ENCODE measurements around the gene CD151. TPM values are rescaled to one million over a fixed set of nuclear protein-coding genes. Genes with fewer than 3 reads are reported as not detected.
A peak's percentile ranks its signal among the peaks of the same experiment; 100 is the strongest.

Gene CD151
- total RNA-seq, 1 experiment from 2014 or later, result 296 TPM

DNA sequence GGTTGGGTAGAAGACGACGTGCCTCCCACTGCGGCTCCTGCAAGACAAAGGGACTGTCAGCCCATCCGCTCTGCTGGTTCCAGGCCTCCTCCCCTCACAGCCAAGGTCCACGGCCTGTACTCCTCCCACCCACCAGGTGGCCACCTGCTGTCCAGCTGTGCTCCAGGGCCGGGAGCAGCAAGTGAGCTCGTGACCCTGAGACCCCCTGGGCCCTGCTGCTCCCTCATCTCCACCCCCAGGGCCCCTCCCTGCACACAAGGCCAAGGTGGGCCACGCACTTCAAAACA lies 37.3 kb downstream of the CD151 start:
- BruUV-seq (replicated peaks), result no TSS peak
- H3K4me3 ChIP-seq (replicated peaks in 1 of 2; ENCODE audit: low read depth in 1 of 2, low read length in 2 of 2), result no peak overlapping the region
- TF ChIP-seq, protein P1, sequence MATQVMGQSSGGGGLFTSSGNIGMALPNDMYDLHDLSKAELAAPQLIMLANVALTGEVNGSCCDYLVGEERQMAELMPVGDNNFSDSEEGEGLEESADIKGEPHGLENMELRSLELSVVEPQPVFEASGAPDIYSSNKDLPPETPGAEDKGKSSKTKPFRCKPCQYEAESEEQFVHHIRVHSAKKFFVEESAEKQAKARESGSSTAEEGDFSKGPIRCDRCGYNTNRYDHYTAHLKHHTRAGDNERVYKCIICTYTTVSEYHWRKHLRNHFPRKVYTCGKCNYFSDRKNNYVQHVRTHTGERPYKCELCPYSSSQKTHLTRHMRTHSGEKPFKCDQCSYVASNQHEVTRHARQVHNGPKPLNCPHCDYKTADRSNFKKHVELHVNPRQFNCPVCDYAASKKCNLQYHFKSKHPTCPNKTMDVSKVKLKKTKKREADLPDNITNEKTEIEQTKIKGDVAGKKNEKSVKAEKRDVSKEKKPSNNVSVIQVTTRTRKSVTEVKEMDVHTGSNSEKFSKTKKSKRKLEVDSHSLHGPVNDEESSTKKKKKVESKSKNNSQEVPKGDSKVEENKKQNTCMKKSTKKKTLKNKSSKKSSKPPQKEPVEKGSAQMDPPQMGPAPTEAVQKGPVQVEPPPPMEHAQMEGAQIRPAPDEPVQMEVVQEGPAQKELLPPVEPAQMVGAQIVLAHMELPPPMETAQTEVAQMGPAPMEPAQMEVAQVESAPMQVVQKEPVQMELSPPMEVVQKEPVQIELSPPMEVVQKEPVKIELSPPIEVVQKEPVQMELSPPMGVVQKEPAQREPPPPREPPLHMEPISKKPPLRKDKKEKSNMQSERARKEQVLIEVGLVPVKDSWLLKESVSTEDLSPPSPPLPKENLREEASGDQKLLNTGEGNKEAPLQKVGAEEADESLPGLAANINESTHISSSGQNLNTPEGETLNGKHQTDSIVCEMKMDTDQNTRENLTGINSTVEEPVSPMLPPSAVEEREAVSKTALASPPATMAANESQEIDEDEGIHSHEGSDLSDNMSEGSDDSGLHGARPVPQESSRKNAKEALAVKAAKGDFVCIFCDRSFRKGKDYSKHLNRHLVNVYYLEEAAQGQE (IDR thresholded peaks at IDR 0.05; ENCODE audit: low read depth), result no peak
- TF ChIP-seq, protein P2, sequence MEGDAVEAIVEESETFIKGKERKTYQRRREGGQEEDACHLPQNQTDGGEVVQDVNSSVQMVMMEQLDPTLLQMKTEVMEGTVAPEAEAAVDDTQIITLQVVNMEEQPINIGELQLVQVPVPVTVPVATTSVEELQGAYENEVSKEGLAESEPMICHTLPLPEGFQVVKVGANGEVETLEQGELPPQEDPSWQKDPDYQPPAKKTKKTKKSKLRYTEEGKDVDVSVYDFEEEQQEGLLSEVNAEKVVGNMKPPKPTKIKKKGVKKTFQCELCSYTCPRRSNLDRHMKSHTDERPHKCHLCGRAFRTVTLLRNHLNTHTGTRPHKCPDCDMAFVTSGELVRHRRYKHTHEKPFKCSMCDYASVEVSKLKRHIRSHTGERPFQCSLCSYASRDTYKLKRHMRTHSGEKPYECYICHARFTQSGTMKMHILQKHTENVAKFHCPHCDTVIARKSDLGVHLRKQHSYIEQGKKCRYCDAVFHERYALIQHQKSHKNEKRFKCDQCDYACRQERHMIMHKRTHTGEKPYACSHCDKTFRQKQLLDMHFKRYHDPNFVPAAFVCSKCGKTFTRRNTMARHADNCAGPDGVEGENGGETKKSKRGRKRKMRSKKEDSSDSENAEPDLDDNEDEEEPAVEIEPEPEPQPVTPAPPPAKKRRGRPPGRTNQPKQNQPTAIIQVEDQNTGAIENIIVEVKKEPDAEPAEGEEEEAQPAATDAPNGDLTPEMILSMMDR (IDR thresholded peaks at IDR 0.05 in 2 of 3, conservative IDR thresholded peaks at IDR 0.05 in 1 of 3; ENCODE audit: borderline replicate concordance in 1 of 3, insufficient read depth in 1 of 3, low read depth in 2 of 3, low read length in 2 of 3), result peak in 2 of 3 experiments; percentile 19 to 25; a peak in 2 of 6 replicates
- no peak for TF ChIP-seq ZNF274 (IDR thresholded peaks at IDR 0.05; ENCODE audit: low read depth, low read length)
- H3K27ac ChIP-seq (ENCODE audit: low read depth, low read length), result no peak overlapping the region
- no peak overlapping the region for H3K4me2 ChIP-seq (ENCODE audit: low read length)
- no peaks in the 10 kb centered on the region for H3K27me3 ChIP-seq (ENCODE audit: insufficient read depth, low read length)
- DNase-seq (ENCODE audit: low read depth, low spot score), result no peak
- no peaks in the 10 kb centered on the region for H4K20me1 ChIP-seq (ENCODE audit: insufficient read depth)
- H3K36me3 ChIP-seq (ENCODE audit: control insufficient read depth in 1 of 2, insufficient read depth in 2 of 2, low read length in 2 of 2), result no peaks in the 10 kb centered on the region
- no peak overlapping the region for H2AFZ ChIP-seq (ENCODE audit: low read depth, low read length, poor library complexity, severe bottlenecking)
- ChIA-PET POLR2A (no interaction called here), RAD21 (ENCODE audit: low non-redundant PET in 1 of 2, low total read pairs in 2 of 2, uncharacterized antibody in 2 of 2, unreplicated experiment in 2 of 2) (no interaction called here), CTCF (no interaction called here)
- no peaks in the 10 kb centered on the region for H3K79me2 ChIP-seq (ENCODE audit: insufficient read depth, low read length)
- H3K9me3 ChIP-seq (ENCODE audit: control insufficient read depth in 1 of 2, insufficient read depth in 1 of 2, low read depth in 1 of 2, low read length in 2 of 2), result no peaks in the 10 kb centered on the region
- intact Hi-C loops (cut with micrococcal nuclease), result loop anchor here (10.0 kb wide), 1 partner anchor 185 kb away; no protein-coding TSS in a partner anchor
- H3K4me1 ChIP-seq (ENCODE audit: control insufficient read depth in 1 of 2, insufficient read depth in 2 of 2, low read length in 2 of 2), result peaks cover 0 to 35% of the 10 kb centered on the region in 2 experiments; a peak in 2 of 4 replicates
- peak; percentile 21; the same call in 1 of the 2 replicates for ATAC-seq
- no peak overlapping the region for H3K9ac ChIP-seq (ENCODE audit: low read length)
- no peaks in the 10 kb centered on the region for H3K9me2 ChIP-seq (ENCODE audit: insufficient read depth)
